GM12878 (cell line): Measurements from ENCODE around the gene ACVR2A. TPM values are rescaled to one million over a fixed set of nuclear protein-coding genes. Genes with fewer than 3 reads are reported as not detected.
A peak's percentile ranks its signal among the peaks of the same experiment; 100 is the strongest.

Experiments
- ATAC-seq: fragments of 200-7000 bp; cut with Tn5 transposase; 3 replicates; pipeline ENCODE4 v1.9.1; 2020; ENCODE audit warnings: mild to moderate bottlenecking, moderate library complexity
- BruUV-seq: library from RNA; stranded (reverse); fragments of 400-500 nt; replicated peaks from 2 replicates; lab custom pipeline; 2021; lab: Mats Ljungman, UMichigan
- CTCF ChIA-PET: fragments of 300-600 bp; sonication (Branson Sonifier 250); formaldehyde crosslinking; extraction: SDS; loops from one replicate; lab custom pipeline; 2021; ENCODE audit warnings: inconsistent platforms; lab: Yijun Ruan, JAX
- POLR2A ChIA-PET: fragments of 350-600 bp; formaldehyde crosslinking; extraction: SDS; loops from one replicate; lab custom pipeline; 2021; ENCODE audit warnings: inconsistent platforms; lab: Charles Lee
- RAD21 ChIA-PET: fragments of 300-600 bp; sonication (Branson Sonifier 250); formaldehyde crosslinking; loops from one replicate; lab custom pipeline; 2023; ENCODE audit warnings: antibody characterized with exemption; ENCODE audit not compliant: unreplicated experiment; lab: Charles Lee
- SMC1A ChIA-PET: fragments of 300-600 bp; sonication (Branson Sonifier 250); formaldehyde crosslinking; loops from one replicate; lab custom pipeline; 2023; ENCODE audit not compliant: unreplicated experiment, uncharacterized antibody; lab: Charles Lee
- DNase-seq: peaks from one replicate; pipeline ENCODE4 v3.0.0-alpha.2; 2011; ENCODE audit warnings: low read depth, low spot score
- FAIRE-seq: peaks from 3 replicates; lab custom pipeline; 2011; peaks lifted over from hg19 to GRCh38; lab: Jason Lieb, UNC
- H2AFZ ChIP-seq: 2 replicates; pipeline ENCODE4 v1.6.0; 2011; ENCODE audit warnings: low read depth, low read length, control low read depth; ENCODE audit not compliant: control insufficient read depth
- H3K27ac ChIP-seq: 2 replicates; pipeline ENCODE4 v1.5.1; 2011; ENCODE audit warnings: control low read depth; ENCODE audit not compliant: control insufficient read depth, insufficient read depth
- H3K27me3 ChIP-seq, 2 experiments: replicated peaks in 1 of 2; 2 replicates each; pipeline versions ENCODE4 v1.6.0 to v1.6.1; 2011; ENCODE audit warnings: low read length in 1 of 2; ENCODE audit not compliant: control insufficient read depth in 2 of 2, insufficient read depth in 2 of 2
- H3K36me3 ChIP-seq, 2 experiments: 2 replicates each; pipeline ENCODE4 v1.5.1; 2011; ENCODE audit warnings: low read length in 1 of 2; ENCODE audit not compliant: control insufficient read depth in 2 of 2, insufficient read depth in 2 of 2
- H3K4me1 ChIP-seq: 2 replicates; pipeline ENCODE4 v1.6.1; 2011; ENCODE audit warnings: mild to moderate bottlenecking, low read length, moderate library complexity, mixed read lengths; ENCODE audit not compliant: control insufficient read depth, insufficient read depth
- H3K4me2 ChIP-seq: 2 replicates; pipeline ENCODE4 v1.6.0; 2011; ENCODE audit warnings: control low read depth; ENCODE audit not compliant: control insufficient read depth, insufficient read depth
- H3K4me3 ChIP-seq: fragments of 200-600 bp; sonication (generic); 2 replicates; pipeline ENCODE4 v1.5.1; 2016
- H3K79me2 ChIP-seq: 2 replicates; pipeline ENCODE4 v1.6.0; 2011; ENCODE audit warnings: low read length; ENCODE audit not compliant: control insufficient read depth, insufficient read depth
- H3K9ac ChIP-seq: 2 replicates; pipeline ENCODE4 v1.8.0; 2011; ENCODE audit warnings: low read length, control low read depth, mixed read lengths; ENCODE audit not compliant: control insufficient read depth, insufficient read depth
- H3K9me3 ChIP-seq: replicated peaks from 3 replicates; pipeline ENCODE4 v1.5.1; 2011; ENCODE audit warnings: mild to moderate bottlenecking, low read length; ENCODE audit not compliant: control insufficient read depth, insufficient read depth
- H4K20me1 ChIP-seq: 2 replicates; pipeline ENCODE4 v1.6.0; 2011; ENCODE audit not compliant: control insufficient read depth, insufficient read depth
- EZH2 ChIP-seq: IDR thresholded peaks from 2 replicates; pipeline ENCODE4 v1.6.1; 2012; ENCODE audit warnings: low read depth, mild to moderate bottlenecking, control low read depth, inconsistent platforms, low read length, borderline replicate concordance; ENCODE audit not compliant: control insufficient read depth
- IKZF2 ChIP-seq, 2 experiments: fragments of 450-650 bp; IDR thresholded peaks; 2 replicates each; pipeline ENCODE4 v1.6.1; 2017; ENCODE audit warnings: mild to moderate bottlenecking in 2 of 2, moderate library complexity in 2 of 2
- MTA3 ChIP-seq: IDR thresholded peaks from 2 replicates; pipeline ENCODE4 v1.6.1; 2012; ENCODE audit warnings: low read length, inconsistent platforms, borderline replicate concordance
- MYC ChIP-seq: IDR thresholded peaks from 2 replicates; pipeline ENCODE4 v1.6.1; 2011; ENCODE audit warnings: mild to moderate bottlenecking, low read length, moderate library complexity, inconsistent platforms; ENCODE audit not compliant: insufficient read depth, insufficient replicate concordance, insufficient read length, severe bottlenecking
- SPI1 ChIP-seq: IDR thresholded peaks from 2 replicates; pipeline ENCODE4 v1.6.1; 2011; ENCODE audit warnings: low read depth, mild to moderate bottlenecking, low read length, moderate library complexity, borderline replicate concordance; ENCODE audit not compliant: insufficient read depth
- in situ Hi-C: fragments of 300-500 bp; cut with MboI; formaldehyde crosslinking; loops from 9 replicates; pipeline ENCODE4 v1.14.3; 2018; ENCODE audit warnings: mixed read lengths
- intact Hi-C: fragments of 100-400 bp; cut with micrococcal nuclease; formaldehyde crosslinking; loops from one replicate; pipeline ENCODE4 v1.14.2; 2022; ENCODE audit not compliant: unreplicated experiment
- polyA plus RNA-seq, 11 experiments: library from polyadenylated mRNA; depleted of rRNA in 4 of 11; unstranded in 6 of 11; stranded (reverse) in 5 of 11; fragments of >200 nt; fragmentation: Nextera tagmentation in 4 of 11; fragmentation: Illumina TruSeq in 1 of 11; extraction: Ambion mirVana in 4 of 11; extraction: Trizol in 1 of 11; gene quantifications; 1 replicate in 1 of 11; 2 replicates in 10 of 11; pipeline versions ENCODE4 v1.2.1 to v1.2.3, GENCODE V29; 2011 to 2016; ENCODE audit warnings: inconsistent platforms in 2 of 11, missing spikeins in 2 of 11, low read depth in 1 of 11
- total RNA-seq, 4 experiments: library from RNA; depleted of rRNA in 3 of 4; stranded (reverse); fragments of >200 nt in 3 of 4; fragmentation: Illumina TruSeq in 1 of 4; extraction: Trizol in 1 of 4; gene quantifications; 2 replicates each; pipeline versions ENCODE4 v1.2.1 to v1.2.3, GENCODE V29; 2013 to 2021

Gene ACVR2A
- total and polyA plus RNA-seq, 10 of the 15 experiments (the other 5 are each of a cell fraction or from before 2014, with no cell fraction given) = 0.42 to 3.0 (median 1.7) TPM

DNA sequence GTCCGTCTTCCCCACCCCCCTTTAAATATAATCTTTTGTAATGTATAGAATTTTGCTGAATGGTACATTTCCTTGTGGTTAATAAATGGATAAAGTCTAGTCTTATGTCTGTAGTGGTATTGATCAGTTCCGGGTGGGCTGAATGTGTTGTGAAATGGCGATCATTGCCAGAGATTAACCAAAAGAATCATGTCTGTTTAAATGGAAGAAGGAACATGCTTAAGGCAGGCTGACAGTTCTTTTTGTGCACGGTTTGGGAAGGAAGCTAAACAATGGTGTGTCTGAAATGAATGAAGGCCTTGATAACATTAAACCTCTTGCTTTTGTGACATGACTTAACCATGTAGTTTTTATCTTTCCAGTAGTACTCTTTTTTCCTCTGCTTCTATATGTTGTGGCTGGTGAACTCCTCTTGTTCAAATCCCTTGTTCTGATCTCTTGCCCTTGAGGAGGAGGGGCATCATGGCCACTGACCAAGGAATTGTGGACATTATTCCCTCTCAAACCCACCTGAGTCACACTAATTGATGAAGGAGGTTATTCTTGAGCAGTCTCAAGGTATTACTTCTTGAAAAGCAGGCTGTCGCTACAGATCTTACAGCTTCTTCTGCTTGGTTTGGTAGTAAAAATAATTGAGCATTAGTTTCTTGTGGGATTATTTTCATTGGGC lies 1.7 kb downstream of the ACVR2A start (continued):
- TF ChIP-seq EZH2 = no peak
- TF ChIP-seq MTA3 = no peak

GRCh38 chr2:147847746-147848391 lies 3.0 kb downstream of the ACVR2A start:
- Histone ChIP-seq H3K4me1 (no peaks in the 10 kb centered on the region; the same call in 1 of the 2 replicates), H3K9me3 (no peaks in the 10 kb centered on the region; the same call in 1 of the 3 replicates), H3K4me3 (no peak overlapping the region), H3K36me3 (no peaks in the 10 kb centered on the region)
- in situ Hi-C loops = no loop called here
- TF ChIP-seq IKZF2 (IDR thresholded peaks at IDR 0.05) (no peak), SPI1 (peak; percentile 33; the same call in 1 of the 2 replicates), MYC (no peak)
- TF ChIP-seq, all 136 proteins: peak for 1
- no peak for ATAC-seq
- H3K4me2 ChIP-seq = peak overlapping the region; percentile 11; the same call in 1 of the 2 replicates
- CTCF ChIA-PET = no interaction called here
- FAIRE-seq = no peak
- POLR2A ChIA-PET = no interaction called here
- no peak overlapping the region for H2AFZ ChIP-seq
- no peaks in the 10 kb centered on the region for H3K79me2 ChIP-seq
- no peak overlapping the region for H3K9ac ChIP-seq
- H4K20me1 ChIP-seq = no peaks in the 10 kb centered on the region
- SMC1A ChIA-PET = interaction anchor here (0.5 kb wide), 1 partner anchor 39 kb away, joined by 3 read pairs; no protein-coding TSS in a partner anchor
- DNase-seq = no peak
- no peak overlapping the region for H3K27ac ChIP-seq
- intact Hi-C loops = no loop called here
- TSS peak; percentile 23 for BruUV-seq
- RAD21 ChIA-PET = no interaction called here
- peaks cover 0 to 9% of the 10 kb centered on the region in 2 experiments; a peak in 1 of 4 replicates for H3K27me3 ChIP-seq
